Stomach (tissue), 19 donors: ENCODE measurements around the gene CST2. TPM values are rescaled to one million over a fixed set of nuclear protein-coding genes. Genes with fewer than 3 reads are reported as not detected.
A peak's percentile ranks its signal among the peaks of the same experiment; 100 is the strongest.

Experiments used
- DNase-seq, 2 donors: peaks; one replicate each; pipeline versions ENCODE4 v3.0.0 to v3.0.0-alpha.2; 2013 to 2019
- H3K27ac ChIP-seq, 5 donors: fragments of 200-600 bp in 4 of 5; sonication (generic) in 4 of 5; one replicate each; pipeline ENCODE4 v1.5.1; 2013 to 2019; ENCODE audit warnings: mild to moderate bottlenecking in 1 of 5, moderate library complexity in 1 of 5
- H3K27me3 ChIP-seq, 3 donors: fragments of 200-600 bp; sonication (generic); one replicate each; pipeline ENCODE4 v1.5.1; 2017 to 2019; ENCODE audit warnings: mixed run types in 1 of 3
- H3K36me3 ChIP-seq, 4 donors: fragments of 200-600 bp; sonication (generic); 1 replicate in 3 of 4; 2 replicates in 1 of 4; pipeline ENCODE4 v1.5.1; 2016 to 2019
- H3K4me1 ChIP-seq, 4 donors: fragments of 200-600 bp; sonication (generic); one replicate each; pipeline ENCODE4 v1.5.1; 2016 to 2019
- H3K4me3 ChIP-seq, 4 donors: fragments of 200-600 bp; sonication (generic) in 3 of 4; one replicate each; pipeline ENCODE4 v1.5.1; 2016 to 2019; ENCODE audit warnings: mild to moderate bottlenecking in 1 of 4
- H3K9me3 ChIP-seq, 4 donors: fragments of 200-600 bp; sonication (generic); one replicate each; pipeline ENCODE4 v1.5.1; 2016 to 2019
- EP300 ChIP-seq: sonication (generic); formaldehyde crosslinking; IDR thresholded peaks from one replicate; pipeline ENCODE4 v1.6.1; 2017; ENCODE audit warnings: antibody characterized with exemption
- POLR2A ChIP-seq, 4 donors: fragments of 450-650 bp; IDR thresholded peaks; one replicate each; pipeline ENCODE4 v1.6.1; 2016; ENCODE audit warnings: antibody characterized with exemption in 4 of 4, control low read depth in 2 of 4, mild to moderate bottlenecking in 1 of 4, moderate library complexity in 1 of 4
- POLR2AphosphoS5 ChIP-seq, 3 donors: sonication (generic); formaldehyde crosslinking; IDR thresholded peaks; one replicate each; pipeline ENCODE4 v1.6.1; 2016; ENCODE audit warnings: antibody characterized with exemption in 3 of 3
- WGBS, 5 donors: extraction: QIAGEN DNeasy Blood & Tissue Kit in 3 of 5; methylation state at CpG; one replicate each; pipeline versions ENCODE4 v1.1.5 to v1.1.7; 2013 to 2018; 5-methylcytosine and 5-hydroxymethylcytosine counted together
- intact Hi-C: fragments of 100-400 bp; cut with DNase I; formaldehyde crosslinking; loops from one replicate; pipeline ENCODE4 v1.15.1; 2023; ENCODE audit warnings: low total_unique reads
- long read RNA-seq, 10 donors: transcript quantifications; one replicate each; lab custom pipeline, GENCODE V29; 2026
- polyA plus RNA-seq, 3 donors: library from polyadenylated mRNA; stranded (reverse); fragments of 200-250 nt; gene quantifications; one replicate each; pipeline ENCODE4 v1.2.3, GENCODE V29; 2013
- total RNA-seq, 5 donors: library from RNA; depleted of rRNA; stranded (reverse); fragments of >200 nt; gene quantifications; one replicate each; pipeline versions ENCODE4 v1.1.0 to v1.2.3, GENCODE V29; 2014 to 2016
- TF ChIP-seq, protein P1 (sequence below), 7 experiments: fragments of 450-650 bp in 4 of 7; fragments of 200-600 bp in 3 of 7; sonication (generic) in 3 of 7; IDR thresholded peaks; one replicate each; pipeline ENCODE4 v1.5.1; 2016 to 2019; ENCODE audit warnings: antibody characterized with exemption in 7 of 7, control low read depth in 2 of 7, mild to moderate bottlenecking in 1 of 7
- donor health status: healthy with polysubstance abuse.
- donor health status: Bipolar disorder and iron deficiency.
- donor health status: healthy.

The CST2 gene, protein sequence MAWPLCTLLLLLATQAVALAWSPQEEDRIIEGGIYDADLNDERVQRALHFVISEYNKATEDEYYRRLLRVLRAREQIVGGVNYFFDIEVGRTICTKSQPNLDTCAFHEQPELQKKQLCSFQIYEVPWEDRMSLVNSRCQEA
- total RNA-seq = 1 to 10 TPM in 1 of 5 donors, not detected in 4; 1.3 TPM
- under 1 TPM in 1 of 3 donors, not detected in 2; 0.58 TPM for polyA plus RNA-seq
- long read RNA-seq, donor 1 = 0 reads
- long read RNA-seq, donor 2 = 0 reads
- long read RNA-seq, donor 3 = 0 reads
- long read RNA-seq, donor 4 = 0 reads
- long read RNA-seq, donor 5 = 0 reads
- long read RNA-seq, donor 6 = 0 reads
- long read RNA-seq, donor 7 = 0 reads
- long read RNA-seq, donor 8 = 0 reads
- long read RNA-seq, donor 9 = 0 reads
- long read RNA-seq, donor 10 = 0 reads

DNA sequence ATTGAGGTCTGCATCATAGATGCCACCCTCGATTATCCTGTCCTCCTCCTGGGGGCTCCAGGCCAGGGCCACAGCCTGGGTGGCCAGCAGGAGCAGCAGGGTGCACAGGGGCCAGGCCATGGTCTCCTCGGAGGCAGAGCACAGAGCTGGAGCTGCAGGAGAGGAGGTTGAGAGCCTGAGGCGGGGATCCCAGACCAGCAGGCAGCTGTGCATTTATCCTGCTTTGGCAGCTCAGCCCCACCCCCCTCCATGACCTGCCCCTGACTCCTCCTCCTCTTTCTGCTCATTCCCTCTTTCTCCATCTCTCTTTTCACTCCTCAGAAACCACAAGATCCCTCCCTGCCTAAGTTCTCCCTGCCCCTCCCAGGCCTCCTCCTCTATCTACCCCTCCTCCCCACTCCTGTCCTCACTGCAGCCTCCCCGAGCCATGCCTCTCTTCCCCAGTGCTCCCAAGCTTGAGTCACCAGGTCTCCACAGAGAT is at the start of gene CST2:
TSS of gene CST2 (minus strand) at position 189 of the 481 bp plus-strand sequence. CDS start at position 120, 69 bp downstream.
- WGBS, 5 donors = 34 to 46% (median 40%) methylated on average over 4 of the region's 4 CpGs
- TF ChIP-seq POLR2AphosphoS5 (IDR thresholded peaks at IDR 0.05) (no peak), EP300 (no peak)
- intact Hi-C loops = no loop called here

DNA sequence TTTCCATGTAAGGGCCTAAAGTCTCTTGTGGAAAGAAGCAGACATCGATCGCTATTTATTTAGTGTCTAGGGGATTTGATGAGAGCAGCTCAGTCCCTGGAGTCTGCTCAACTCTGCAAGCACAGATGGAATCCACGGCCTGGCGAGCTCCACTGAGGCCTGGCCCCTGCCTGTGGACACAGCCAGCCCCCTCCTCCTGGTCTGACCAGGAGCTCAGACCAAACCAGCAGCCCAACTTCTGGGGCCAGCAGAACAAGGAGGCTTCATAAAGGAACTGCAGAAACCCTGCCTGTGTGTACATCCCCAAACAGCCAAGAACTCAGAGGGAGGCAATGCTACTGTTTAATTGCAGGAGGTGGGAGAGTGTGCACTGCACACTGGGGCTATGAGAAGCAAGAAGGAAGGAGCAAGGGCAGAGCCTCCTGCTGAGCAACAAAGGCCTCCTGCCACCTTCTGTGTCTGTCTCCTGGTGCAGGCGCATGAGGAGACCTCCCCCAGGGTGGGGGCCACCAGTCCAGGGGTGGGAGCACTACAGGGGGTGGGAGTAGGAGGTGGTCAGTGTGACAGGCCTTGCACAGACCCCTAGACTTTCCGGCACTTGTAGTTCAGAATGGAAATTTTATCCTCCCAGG is 49.2 kb upstream of the CST2 start:
- Histone ChIP-seq H3K27me3 (peaks cover 0 to 7% (median 0%) of the 10 kb centered on the region in 3 donors), H3K27ac (peak overlapping the region in 1 of 5 donors; percentile 4), H3K9me3 (no peaks in the 10 kb centered on the region), H3K4me3 (no peak overlapping the region), H3K4me1 (peaks cover 0 to 5% (median 1%) of the 10 kb centered on the region in 4 donors), H3K36me3 (no peaks in the 10 kb centered on the region)
- DNase-seq = no peak
- intact Hi-C loops = no loop called here
- TF ChIP-seq POLR2AphosphoS5 (IDR thresholded peaks at IDR 0.05) (no peak), POLR2A (IDR thresholded peaks at IDR 0.05) (no peak), EP300 (no peak)
- TF ChIP-seq, protein P1, sequence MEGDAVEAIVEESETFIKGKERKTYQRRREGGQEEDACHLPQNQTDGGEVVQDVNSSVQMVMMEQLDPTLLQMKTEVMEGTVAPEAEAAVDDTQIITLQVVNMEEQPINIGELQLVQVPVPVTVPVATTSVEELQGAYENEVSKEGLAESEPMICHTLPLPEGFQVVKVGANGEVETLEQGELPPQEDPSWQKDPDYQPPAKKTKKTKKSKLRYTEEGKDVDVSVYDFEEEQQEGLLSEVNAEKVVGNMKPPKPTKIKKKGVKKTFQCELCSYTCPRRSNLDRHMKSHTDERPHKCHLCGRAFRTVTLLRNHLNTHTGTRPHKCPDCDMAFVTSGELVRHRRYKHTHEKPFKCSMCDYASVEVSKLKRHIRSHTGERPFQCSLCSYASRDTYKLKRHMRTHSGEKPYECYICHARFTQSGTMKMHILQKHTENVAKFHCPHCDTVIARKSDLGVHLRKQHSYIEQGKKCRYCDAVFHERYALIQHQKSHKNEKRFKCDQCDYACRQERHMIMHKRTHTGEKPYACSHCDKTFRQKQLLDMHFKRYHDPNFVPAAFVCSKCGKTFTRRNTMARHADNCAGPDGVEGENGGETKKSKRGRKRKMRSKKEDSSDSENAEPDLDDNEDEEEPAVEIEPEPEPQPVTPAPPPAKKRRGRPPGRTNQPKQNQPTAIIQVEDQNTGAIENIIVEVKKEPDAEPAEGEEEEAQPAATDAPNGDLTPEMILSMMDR (IDR thresholded peaks at IDR 0.05) = no peak
- WGBS, 5 donors = 55 to 70% (median 65%) methylated on average over 4 to 6 of the region's 6 CpGs

More for the DNA sequence above, at the start of gene CST2:
- Histone ChIP-seq H3K27me3 (no peaks in the 10 kb centered on the region), H3K27ac (no peak within 1 kb of the TSS), H3K9me3 (no peaks in the 10 kb centered on the region), H3K36me3 (no peaks in the 10 kb centered on the region), H3K4me3 (no peak within 1 kb of the TSS), H3K4me1 (no peaks in the 10 kb centered on the region)
- peak in 1 of 2 donors; percentile 16 for DNase-seq

DNA sequence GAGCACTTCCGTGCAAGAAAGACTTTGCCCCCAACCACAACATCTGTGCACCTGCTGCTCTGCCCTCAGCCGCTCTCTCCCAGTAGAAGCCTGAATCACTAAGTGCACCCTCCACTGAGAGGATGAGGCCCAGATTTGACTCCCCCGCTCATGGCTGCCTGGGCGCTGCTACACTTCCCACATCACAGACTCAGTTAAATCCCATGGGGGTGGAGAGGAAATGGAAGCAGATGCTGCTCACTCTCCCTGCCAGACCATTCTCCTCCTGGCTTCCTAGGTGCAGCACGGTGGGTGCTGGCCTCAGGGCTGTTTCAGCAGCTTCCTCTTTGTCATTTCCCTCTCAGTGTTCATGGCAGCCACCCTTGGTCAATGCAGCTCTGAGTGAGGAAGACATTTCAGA is 48.2 kb upstream of the CST2 start:
- H3K4me1 ChIP-seq = peaks cover 0 to 3% (median 0%) of the 10 kb centered on the region in 4 donors
- H3K27me3 ChIP-seq = peaks cover 0 to 15% (median 1%) of the 10 kb centered on the region in 3 donors
- peak in 1 of 2 donors; percentile 22 for DNase-seq
- H3K4me3 ChIP-seq = no peak overlapping the region
- 61 to 74% (median 66%) methylated on average over 5 of the region's 5 CpGs for WGBS, 5 donors
- H3K9me3 ChIP-seq = no peaks in the 10 kb centered on the region
- intact Hi-C loops = no loop called here
- H3K36me3 ChIP-seq = no peaks in the 10 kb centered on the region
- no peak for TF ChIP-seq EP300
- TF ChIP-seq POLR2AphosphoS5 (IDR thresholded peaks at IDR 0.05) = no peak
- TF ChIP-seq, protein P1 (IDR thresholded peaks at IDR 0.05) = no peak
- H3K27ac ChIP-seq = peak overlapping the region in 1 of 5 donors; percentile 17

- H3K27me3 ChIP-seq = peaks cover 0 to 18% (median 7%) of the 10 kb centered on the region in 3 donors
- no peak overlapping the region for H3K4me3 ChIP-seq
- H3K27ac ChIP-seq = no peak overlapping the region
- H3K4me1 ChIP-seq = no peaks in the 10 kb centered on the region
- no peak for DNase-seq
- TF ChIP-seq POLR2A (IDR thresholded peaks at IDR 0.05) (no peak), POLR2AphosphoS5 (IDR thresholded peaks at IDR 0.05) (peak in 1 of 3 donors; percentile 26), EP300 (no peak)
- WGBS, 5 donors = 32 to 55% (median 46%) methylated on average over 3 of the region's 3 CpGs
- H3K36me3 ChIP-seq = no peaks in the 10 kb centered on the region
- intact Hi-C loops = no loop called here
- H3K9me3 ChIP-seq = no peaks in the 10 kb centered on the region
Observed at GRCh38 chr20:23873370-23874015, 47.0 kb upstream of the CST2 start.

DNA sequence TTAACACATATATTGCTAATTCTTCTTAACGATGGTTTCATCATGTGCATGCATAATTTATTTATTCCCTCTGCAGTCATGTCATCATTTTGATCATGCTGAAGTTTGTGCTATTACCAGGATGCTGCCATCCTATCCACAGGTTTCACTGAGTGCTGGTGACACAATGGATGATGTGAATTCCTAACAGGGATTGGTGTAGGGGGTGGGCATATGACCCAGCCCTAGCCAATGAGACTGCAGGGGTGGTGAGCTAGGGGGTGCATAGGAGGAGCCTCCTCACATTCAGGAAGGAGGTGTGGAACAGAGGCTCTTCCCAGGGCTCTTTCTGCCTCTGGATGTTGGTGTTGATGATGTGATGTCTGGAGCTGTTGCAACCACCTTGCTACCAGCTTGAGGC is 45.5 kb upstream of the CST2 start:
- Histone ChIP-seq H3K9me3 (no peaks in the 10 kb centered on the region), H3K27me3 (peaks cover 0 to 22% (median 10%) of the 10 kb centered on the region in 3 donors), H3K36me3 (no peaks in the 10 kb centered on the region), H3K27ac (no peak overlapping the region), H3K4me3 (no peak overlapping the region), H3K4me1 (no peaks in the 10 kb centered on the region)
- TF ChIP-seq POLR2A (IDR thresholded peaks at IDR 0.05) (no peak), POLR2AphosphoS5 (IDR thresholded peaks at IDR 0.05) (no peak), EP300 (no peak)
- TF ChIP-seq, protein P1 (IDR thresholded peaks at IDR 0.05) = no peak
- no peak for DNase-seq
- 81 to 92% (median 88%) methylated on average over 1 of the region's 1 CpG for WGBS, 5 donors
- intact Hi-C loops = no loop called here
